Sigmoid colon (tissue), 4 donors: ENCODE measurements around the gene SNX5.

Experiments used
- CTCF ChIP-seq, 4 experiments: fragments of 450-650 bp in 3 of 4; fragments of 200-600 bp in 1 of 4; IDR thresholded peaks; one replicate each; pipeline ENCODE4 v1.5.1; 2016 to 2019; ENCODE audit warnings: antibody characterized with exemption in 4 of 4, mild to moderate bottlenecking in 3 of 4, moderate library complexity in 2 of 4
- EP300 ChIP-seq, 4 donors: sonication (generic); formaldehyde crosslinking; IDR thresholded peaks; one replicate each; pipeline ENCODE4 v1.6.1; 2017; ENCODE audit warnings: antibody characterized with exemption in 4 of 4
- POLR2A ChIP-seq, 2 donors: fragments of 450-650 bp; IDR thresholded peaks; one replicate each; pipeline ENCODE4 v1.6.1; 2016; ENCODE audit warnings: antibody characterized with exemption in 2 of 2, mild to moderate bottlenecking in 2 of 2, moderate library complexity in 2 of 2
- POLR2AphosphoS5 ChIP-seq, 4 donors: sonication (generic); formaldehyde crosslinking; IDR thresholded peaks; one replicate each; pipeline ENCODE4 v1.6.1; 2017; ENCODE audit warnings: antibody characterized with exemption in 4 of 4

- TF ChIP-seq POLR2AphosphoS5 (IDR thresholded peaks at IDR 0.05) = no peak
- TF ChIP-seq CTCF (IDR thresholded peaks at IDR 0.05) = no peak
- TF ChIP-seq POLR2A (IDR thresholded peaks at IDR 0.05) = no peak
- no peak for TF ChIP-seq EP300 (IDR thresholded peaks at IDR 0.05)
Measured at GRCh38 chr20:17952692-17953684, 15.6 kb downstream of the SNX5 start.
